ENCODE results near the gene BACH2. TPM values are rescaled to one million over a fixed set of nuclear protein-coding genes. Genes with fewer than 3 reads are reported as not detected.
"Not testable (repeated sequence)": the region's sequence is repeated elsewhere in the genome, so short reads cannot be mapped to it uniquely, and the experiment has no call there.

Gene BACH2
- polyA plus RNA-seq, 12 donors, result 4.4 to 11.8 (median 5.3) TPM; not detected in 1

- no peak for DNase-seq
Observed at GRCh38 chr6:90216072-90216977, 80.3 kb downstream of the BACH2 start.

DNA sequence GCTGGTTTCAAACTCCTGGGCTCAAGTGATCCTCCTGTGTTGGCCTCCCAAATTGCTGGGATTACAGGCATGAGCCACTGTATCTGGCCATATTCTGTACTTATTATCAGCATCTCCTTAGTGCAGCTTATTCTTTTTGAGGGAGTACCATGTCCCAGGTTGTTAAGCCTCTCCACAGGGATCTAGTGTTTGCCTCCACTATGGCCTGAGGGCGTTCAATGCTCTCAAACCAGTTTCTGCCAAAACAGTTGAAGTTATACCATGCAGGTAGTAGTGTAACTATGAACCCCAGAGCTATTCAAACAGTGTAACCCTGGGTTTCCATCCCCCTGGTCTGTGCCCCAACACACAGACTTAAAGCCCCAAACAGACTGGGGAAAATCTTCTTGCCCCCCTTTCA, 81.7 kb downstream of the BACH2 start:
- no peak for DNase-seq

- DNase-seq, result no peak
Observed at GRCh38 chr6:90214461-90214860, 82.2 kb downstream of the BACH2 start.

DNA sequence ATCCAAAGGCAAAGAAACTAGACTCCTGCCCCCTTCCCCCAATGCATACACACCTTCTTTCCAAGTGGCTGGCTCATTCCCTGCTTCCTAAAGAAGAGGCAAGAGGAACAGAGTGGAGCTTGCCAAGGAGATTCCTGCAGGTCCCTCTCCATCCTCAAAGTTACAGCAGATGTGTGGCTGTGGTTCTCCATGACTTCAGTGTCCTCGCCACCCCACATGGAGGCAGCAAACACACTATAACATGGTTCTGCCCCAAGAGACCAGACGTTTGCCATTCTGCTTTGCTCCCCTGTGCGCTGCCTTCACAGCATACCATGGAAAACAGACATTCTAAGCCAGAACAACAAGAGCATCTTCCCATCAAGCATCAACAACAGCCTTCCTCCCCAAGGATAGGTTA, 84.4 kb downstream of the BACH2 start:
- DNase-seq, result no peak

- DNase-seq, result no peak
Observed at GRCh38 chr6:90209527-90209926, 87.1 kb downstream of the BACH2 start.

- DNase-seq, result not testable (repeated sequence)
Observed at GRCh38 chr6:90208690-90209089, 88.0 kb downstream of the BACH2 start.

DNA sequence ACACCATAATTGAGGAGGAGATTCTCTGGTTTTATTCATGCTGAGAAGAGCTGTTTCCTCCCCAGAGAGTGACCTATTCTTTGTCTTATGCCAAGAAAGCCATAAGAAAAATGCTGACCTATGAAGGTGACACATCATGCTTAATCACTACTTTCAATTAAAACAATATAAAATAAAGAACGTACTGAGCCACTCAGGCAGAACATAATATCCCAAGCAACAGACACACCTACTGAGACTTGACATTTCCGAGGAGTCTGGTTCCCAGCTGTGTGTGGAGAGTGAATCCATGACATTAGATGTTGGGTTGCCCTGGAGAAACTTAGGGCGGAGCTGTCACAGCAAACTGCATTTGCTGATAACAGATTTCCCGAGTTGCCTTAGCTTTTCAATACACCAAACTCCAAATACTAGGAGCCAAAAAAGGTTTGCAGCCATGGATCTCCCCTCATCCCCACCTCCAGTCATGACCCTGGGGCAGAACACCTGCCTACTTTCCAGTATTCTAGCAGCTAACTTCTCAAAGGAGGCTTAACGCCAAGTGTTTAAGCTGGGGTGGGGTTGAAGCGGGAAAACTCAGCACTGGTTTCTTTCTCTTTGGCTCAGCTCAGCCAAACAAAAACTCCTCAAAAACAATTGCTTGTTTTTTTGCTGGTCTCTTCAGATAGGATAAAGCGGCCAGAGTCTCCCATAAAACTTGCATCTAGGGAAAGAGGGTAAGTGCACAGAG, 92.2 kb downstream of the BACH2 start:
- DNase-seq, result no peak

GRCh38 chr6:90203672-90204071, 93.0 kb downstream of the BACH2 start:
- DNase-seq, result no peak

- DNase-seq, result no peak
Observed at GRCh38 chr6:90202156-90202555, 94.5 kb downstream of the BACH2 start.

DNA sequence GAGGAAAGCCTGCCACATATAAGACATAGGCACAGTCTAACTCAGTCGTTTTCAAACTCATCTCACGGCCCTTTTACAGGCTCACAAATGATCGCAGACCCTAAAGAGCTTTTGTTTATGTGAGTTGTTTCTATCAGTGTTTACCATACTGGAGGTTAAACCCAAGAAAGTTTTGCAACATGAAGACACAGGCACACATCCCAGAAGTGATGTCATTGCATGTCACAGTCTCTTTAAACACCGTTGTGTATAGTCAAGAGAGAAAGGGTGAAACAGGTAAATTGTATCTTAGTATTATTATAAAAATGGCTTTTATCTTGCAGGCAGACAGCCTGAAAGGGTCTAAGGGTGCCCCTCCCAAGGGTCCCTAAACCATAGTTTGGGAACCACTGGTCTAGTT, 96.7 kb downstream of the BACH2 start:
- no peak for DNase-seq

DNA sequence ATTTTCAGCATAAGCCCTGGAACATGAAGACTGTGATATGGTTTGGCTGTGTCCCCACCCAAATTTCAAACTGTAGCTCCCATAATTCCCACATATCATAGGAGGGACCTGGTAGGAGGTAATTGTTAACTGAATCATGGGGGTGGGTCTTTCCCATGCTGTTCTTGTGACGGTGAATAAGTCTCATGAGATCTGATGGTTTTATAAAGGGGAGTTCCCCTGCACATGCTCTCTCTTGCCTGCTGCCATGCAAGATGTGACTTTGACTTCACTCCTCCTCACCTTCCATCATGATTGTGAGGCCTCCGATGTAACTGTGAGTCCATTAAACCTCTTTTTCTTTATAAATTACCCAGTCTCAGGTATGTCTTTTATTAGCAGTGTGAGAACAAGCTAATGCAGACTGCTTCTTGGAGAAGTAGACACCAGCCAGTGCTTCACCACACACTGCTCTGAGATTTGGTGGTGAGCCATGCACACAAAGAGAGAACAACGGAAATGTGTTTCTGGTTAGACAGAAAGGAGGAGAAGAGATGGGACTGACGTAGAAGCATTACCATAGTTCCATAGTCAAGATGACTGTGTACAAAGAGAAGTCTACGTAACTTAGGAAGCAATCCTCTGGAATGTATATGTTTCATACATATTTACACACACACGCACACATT, 97.8 kb downstream of the BACH2 start:
- DNase-seq, result no peak

- no peak for DNase-seq
Observed at GRCh38 chr6:90197854-90198496, 98.7 kb downstream of the BACH2 start.

- no peak for DNase-seq
Observed at GRCh38 chr6:90195094-90195829, 101.4 kb downstream of the BACH2 start.

DNA sequence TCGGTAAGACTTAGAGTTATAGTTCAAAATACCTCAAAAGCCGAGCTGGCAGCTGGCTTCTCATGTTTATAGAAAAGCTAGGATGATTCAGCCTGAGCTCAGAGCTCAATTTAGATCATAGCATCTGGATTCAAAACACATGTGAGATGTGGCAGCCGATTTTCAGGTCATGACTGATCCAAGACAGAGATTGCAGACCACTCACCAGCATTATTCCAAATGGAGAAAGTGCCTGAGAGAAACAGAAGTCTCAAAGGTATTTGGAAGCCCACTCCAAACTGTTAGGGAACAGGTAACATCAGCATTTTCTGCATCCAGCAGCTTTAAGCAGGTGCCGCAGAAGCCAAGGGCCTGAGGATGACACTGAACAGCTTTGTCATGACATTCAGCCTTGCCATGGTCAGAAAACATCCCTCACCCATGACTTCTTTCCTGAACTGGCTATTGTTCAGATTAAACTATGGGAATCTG, 102.2 kb downstream of the BACH2 start:
- DNase-seq, result no peak

DNA sequence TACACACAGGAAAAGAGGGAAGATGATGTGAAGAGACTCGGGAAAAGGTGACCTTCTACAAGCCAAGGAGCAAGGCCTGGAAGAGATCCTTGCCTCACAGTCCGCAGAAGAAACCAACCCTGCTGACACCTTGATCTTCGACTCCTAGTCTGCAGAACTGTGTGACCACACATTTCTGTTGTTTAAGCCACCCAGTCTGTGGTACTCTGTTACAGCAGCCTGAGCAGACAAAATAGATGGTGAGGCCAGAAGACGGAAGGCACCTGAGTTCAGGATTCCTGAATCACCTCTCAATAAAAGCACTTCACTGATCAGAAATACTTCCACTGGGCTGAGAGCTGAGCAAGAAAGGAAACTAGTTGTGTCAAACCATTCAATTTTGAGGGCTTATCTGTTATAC, 103.3 kb downstream of the BACH2 start:
- no peak for DNase-seq

GRCh38 chr6:90192857-90193256, 103.8 kb downstream of the BACH2 start:
- no peak for DNase-seq

DNA sequence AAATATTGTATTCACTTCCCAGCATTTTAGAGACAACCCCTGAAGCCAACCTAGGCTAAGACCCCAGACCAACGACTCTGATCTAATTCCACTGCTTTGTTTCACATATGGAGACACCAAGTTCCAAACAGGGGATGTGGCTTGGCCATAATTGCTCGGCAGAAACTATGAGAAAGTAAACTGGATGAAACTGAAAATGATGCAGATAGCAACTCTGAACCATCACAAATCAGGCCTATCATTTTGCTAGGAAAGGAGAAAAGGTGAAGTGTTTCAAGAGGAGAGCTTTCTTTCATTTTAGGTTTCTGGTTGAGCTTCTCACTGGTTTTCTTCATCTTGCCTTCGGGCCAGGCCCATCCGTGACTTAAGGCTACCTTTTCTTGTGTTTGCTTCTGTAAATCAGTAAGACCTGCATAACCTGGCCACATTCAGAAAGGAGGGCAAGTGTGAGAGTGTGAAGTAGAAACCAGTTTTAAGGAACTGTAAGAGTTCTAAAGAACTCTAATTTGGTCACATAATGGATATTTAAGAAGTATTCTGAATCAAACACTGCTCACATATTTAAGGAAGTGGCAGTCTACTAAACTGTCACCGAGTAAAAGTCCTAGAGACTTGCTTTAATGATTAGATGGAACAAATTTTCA, 105.8 kb downstream of the BACH2 start:
- DNase-seq, result no peak

- no peak for DNase-seq
Observed at GRCh38 chr6:90190131-90190530, 106.5 kb downstream of the BACH2 start.

GRCh38 chr6:90187437-90188121, 109.1 kb downstream of the BACH2 start:
- no peak for DNase-seq

All from muscle of arm (tissue), 12 donors.